Lower leg skin (tissue), 3 donors: ENCODE results near the gene GDPD5.

Source experiments
- POLR2A ChIP-seq, 2 donors: fragments of 450-650 bp; IDR thresholded peaks; one replicate each; pipeline ENCODE4 v1.6.1; 2016 to 2017; ENCODE audit warnings: antibody characterized with exemption in 2 of 2, mild to moderate bottlenecking in 1 of 2, moderate library complexity in 1 of 2
- TF ChIP-seq, protein P1 (sequence below), 3 donors: fragments of 450-650 bp; IDR thresholded peaks; one replicate each; pipeline ENCODE4 v1.5.1; 2016; ENCODE audit warnings: antibody characterized with exemption in 3 of 3, mild to moderate bottlenecking in 3 of 3, moderate library complexity in 2 of 3

DNA sequence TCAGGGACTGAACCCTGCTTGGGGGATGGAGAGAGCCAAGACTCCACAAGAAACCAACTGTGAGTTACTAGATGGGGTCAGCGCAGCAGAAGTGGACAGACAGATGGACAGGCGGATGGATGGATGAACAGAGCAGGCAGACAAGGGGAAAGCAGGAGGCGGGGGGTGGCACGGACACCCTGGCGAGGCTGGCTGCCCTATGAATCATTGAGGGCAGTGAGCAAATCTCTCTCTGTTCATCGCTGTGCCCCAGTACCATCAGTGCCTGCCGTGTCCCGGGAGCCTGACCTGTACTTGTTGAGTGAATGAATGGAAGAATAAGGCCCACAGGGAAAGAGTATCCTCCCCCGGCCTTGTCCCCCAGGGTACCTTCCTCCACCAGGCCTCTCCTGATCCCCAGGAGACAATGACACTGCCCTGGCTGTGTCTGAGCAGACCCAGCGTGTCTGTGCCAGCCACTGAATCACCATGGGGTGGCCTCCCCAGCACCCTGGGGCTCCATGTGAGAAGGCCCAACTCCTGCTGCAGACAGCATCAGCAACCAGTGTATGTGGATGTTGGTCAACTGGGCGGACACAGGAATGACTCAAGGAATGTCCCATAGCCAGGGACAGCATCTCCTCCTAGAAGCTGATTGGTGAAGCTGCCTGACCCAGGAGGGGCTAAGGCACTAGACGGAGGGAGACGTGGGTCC, 87.6 kb downstream of the GDPD5 start:
- TF ChIP-seq, protein P1, sequence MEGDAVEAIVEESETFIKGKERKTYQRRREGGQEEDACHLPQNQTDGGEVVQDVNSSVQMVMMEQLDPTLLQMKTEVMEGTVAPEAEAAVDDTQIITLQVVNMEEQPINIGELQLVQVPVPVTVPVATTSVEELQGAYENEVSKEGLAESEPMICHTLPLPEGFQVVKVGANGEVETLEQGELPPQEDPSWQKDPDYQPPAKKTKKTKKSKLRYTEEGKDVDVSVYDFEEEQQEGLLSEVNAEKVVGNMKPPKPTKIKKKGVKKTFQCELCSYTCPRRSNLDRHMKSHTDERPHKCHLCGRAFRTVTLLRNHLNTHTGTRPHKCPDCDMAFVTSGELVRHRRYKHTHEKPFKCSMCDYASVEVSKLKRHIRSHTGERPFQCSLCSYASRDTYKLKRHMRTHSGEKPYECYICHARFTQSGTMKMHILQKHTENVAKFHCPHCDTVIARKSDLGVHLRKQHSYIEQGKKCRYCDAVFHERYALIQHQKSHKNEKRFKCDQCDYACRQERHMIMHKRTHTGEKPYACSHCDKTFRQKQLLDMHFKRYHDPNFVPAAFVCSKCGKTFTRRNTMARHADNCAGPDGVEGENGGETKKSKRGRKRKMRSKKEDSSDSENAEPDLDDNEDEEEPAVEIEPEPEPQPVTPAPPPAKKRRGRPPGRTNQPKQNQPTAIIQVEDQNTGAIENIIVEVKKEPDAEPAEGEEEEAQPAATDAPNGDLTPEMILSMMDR (IDR thresholded peaks at IDR 0.05), result no peak
- TF ChIP-seq POLR2A (IDR thresholded peaks at IDR 0.05), result no peak
